Right lobe of liver (tissue), 6 donors: ENCODE data around the gene MKI67. TPM values are rescaled to one million over a fixed set of nuclear protein-coding genes. Genes with fewer than 3 reads are reported as not detected.

Experiments used
- ATAC-seq, 4 donors: fragments of 200-7000 bp; cut with Tn5 transposase; one replicate each; pipeline ENCODE4 v1.9.1; 2020; ENCODE audit warnings: mild to moderate bottlenecking in 4 of 4, moderate library complexity in 4 of 4
- DNase-seq, 3 donors: peaks; one replicate each; pipeline ENCODE4 v3.0.0-alpha.2; 2020
- H3K27ac ChIP-seq, 3 donors: fragments of 200-600 bp; one replicate each; pipeline ENCODE4 v1.8.0; 2022
- H3K27me3 ChIP-seq, 2 donors: fragments of 200-600 bp; one replicate each; pipeline ENCODE4 v1.8.0; 2022
- H3K36me3 ChIP-seq, 4 donors: fragments of 200-600 bp; sonication (generic) in 1 of 4; one replicate each; pipeline versions ENCODE4 v1.5.1 to v1.8.0; 2017 to 2022; ENCODE audit warnings: control low read depth in 1 of 4
- H3K4me1 ChIP-seq, 4 donors: fragments of 200-600 bp; sonication (generic) in 1 of 4; one replicate each; pipeline versions ENCODE4 v1.5.1 to v1.8.0; 2017 to 2022; ENCODE audit warnings: control low read depth in 1 of 4
- H3K4me3 ChIP-seq, 3 donors: fragments of 200-600 bp; one replicate each; pipeline ENCODE4 v1.8.0; 2022
- H3K9me3 ChIP-seq, 4 donors: fragments of 200-600 bp; sonication (generic) in 1 of 4; one replicate each; pipeline versions ENCODE4 v1.5.1 to v1.8.0; 2017 to 2022; ENCODE audit warnings: control low read depth in 1 of 4
- POLR2A ChIP-seq: fragments of 450-650 bp; IDR thresholded peaks from one replicate; pipeline ENCODE4 v1.6.1; 2017; ENCODE audit warnings: antibody characterized with exemption, mild to moderate bottlenecking
- WGBS: methylation state at CpG from one replicate; pipeline ENCODE4 v1.1.6; 2018; ENCODE audit warnings: low coverage, low lambda C conversion rate; ENCODE audit not compliant: insufficient coverage; ENCODE audit errors: missing lambda C conversion rate; 5-methylcytosine and 5-hydroxymethylcytosine counted together
- intact Hi-C, 2 donors: fragments of 100-400 bp; cut with DNase I; formaldehyde crosslinking; loops; one replicate each; pipeline versions ENCODE4 v1.11.2 to v1.14.1; 2022
- total RNA-seq, 6 experiments: library from RNA; depleted of rRNA in 2 of 6; stranded (reverse); fragments of >200 nt in 2 of 6; fragmentation: NEBNext Ultra II Directional in 3 of 6; extraction: Animal tissue kit (Norgen Biotek cat#: 25700) in 3 of 6; gene quantifications; one replicate each; pipeline versions ENCODE4 v1.1.0 to v1.2.4, GENCODE V29; 2016 to 2023
- TF ChIP-seq, protein P1 (sequence below), 4 donors: fragments of 200-600 bp in 3 of 4; fragments of 450-650 bp in 1 of 4; IDR thresholded peaks; one replicate each; pipeline versions ENCODE4 v1.5.1 to v1.8.0; 2016 to 2022; ENCODE audit warnings: antibody characterized with exemption in 4 of 4, mild to moderate bottlenecking in 2 of 4
- donor health status: DM: no; HTN: yes; CAD: no.
- donor health status: DM: no; HTN: no; CAD: no.
- donor health status: DM: no; HTN: no; CAD: no.
- donor health status: DM: no; HTN: yes; CAD: no.
- donor health status: DM: no; HTN: yes; CAD: no.

MKI67 gene
- total RNA-seq, 6 experiments from 2014 or later: 0.42 to 4.6 (median 1.9) TPM

DNA sequence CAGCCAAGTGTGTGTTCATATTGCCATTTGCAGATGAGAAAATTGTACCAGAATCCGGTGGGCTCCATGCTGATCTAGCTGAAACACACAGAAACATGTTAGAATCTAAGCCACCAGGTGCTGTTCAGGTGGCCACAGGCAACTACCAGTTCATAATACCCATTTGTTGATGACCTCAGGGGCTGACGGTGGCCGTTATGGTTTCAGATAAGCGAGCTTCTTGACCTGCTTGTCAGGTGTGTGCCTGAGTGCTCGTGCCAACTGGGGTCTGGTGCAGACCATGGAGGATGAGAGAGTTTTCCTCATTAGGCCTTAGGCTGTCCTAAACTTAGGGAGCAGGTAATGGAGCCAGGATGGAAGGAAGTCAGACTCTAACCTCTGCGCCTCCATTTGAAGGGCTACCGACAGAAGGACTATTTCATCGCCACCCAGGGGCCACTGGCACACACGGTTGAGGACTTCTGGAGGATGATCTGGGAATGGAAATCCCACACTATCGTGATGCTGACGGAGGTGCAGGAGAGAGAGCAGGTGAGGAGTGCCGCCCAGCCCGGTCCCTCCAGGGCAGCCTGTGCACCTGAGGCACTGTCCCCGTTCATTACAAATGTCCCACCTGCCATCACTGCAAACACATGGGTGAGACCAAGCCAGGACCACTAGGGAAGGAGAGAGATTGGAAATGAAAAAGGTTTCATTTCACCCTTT lies 53.1 kb downstream of the MKI67 start:
- H3K4me3 ChIP-seq: no peak overlapping the region
- no peaks in the 10 kb centered on the region for H3K27me3 ChIP-seq
- no peaks in the 10 kb centered on the region for H3K36me3 ChIP-seq
- ATAC-seq (no peak), DNase-seq (peak in 1 of 3 donors; percentile 38)
- H3K9me3 ChIP-seq: no peaks in the 10 kb centered on the region
- H3K27ac ChIP-seq: no peak overlapping the region
- H3K4me1 ChIP-seq: no peaks in the 10 kb centered on the region
- intact Hi-C loops: loop anchor here in 1 of 2 donors (10.0 kb wide), 2 partner anchors 72 to 168 kb away; partner anchors contain the start of gene PTPRE
- 65% methylated on average over 3 of the region's 14 CpGs for WGBS
- TF ChIP-seq, protein P1, sequence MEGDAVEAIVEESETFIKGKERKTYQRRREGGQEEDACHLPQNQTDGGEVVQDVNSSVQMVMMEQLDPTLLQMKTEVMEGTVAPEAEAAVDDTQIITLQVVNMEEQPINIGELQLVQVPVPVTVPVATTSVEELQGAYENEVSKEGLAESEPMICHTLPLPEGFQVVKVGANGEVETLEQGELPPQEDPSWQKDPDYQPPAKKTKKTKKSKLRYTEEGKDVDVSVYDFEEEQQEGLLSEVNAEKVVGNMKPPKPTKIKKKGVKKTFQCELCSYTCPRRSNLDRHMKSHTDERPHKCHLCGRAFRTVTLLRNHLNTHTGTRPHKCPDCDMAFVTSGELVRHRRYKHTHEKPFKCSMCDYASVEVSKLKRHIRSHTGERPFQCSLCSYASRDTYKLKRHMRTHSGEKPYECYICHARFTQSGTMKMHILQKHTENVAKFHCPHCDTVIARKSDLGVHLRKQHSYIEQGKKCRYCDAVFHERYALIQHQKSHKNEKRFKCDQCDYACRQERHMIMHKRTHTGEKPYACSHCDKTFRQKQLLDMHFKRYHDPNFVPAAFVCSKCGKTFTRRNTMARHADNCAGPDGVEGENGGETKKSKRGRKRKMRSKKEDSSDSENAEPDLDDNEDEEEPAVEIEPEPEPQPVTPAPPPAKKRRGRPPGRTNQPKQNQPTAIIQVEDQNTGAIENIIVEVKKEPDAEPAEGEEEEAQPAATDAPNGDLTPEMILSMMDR (IDR thresholded peaks at IDR 0.05): no peak
- TF ChIP-seq POLR2A: no peak

DNA sequence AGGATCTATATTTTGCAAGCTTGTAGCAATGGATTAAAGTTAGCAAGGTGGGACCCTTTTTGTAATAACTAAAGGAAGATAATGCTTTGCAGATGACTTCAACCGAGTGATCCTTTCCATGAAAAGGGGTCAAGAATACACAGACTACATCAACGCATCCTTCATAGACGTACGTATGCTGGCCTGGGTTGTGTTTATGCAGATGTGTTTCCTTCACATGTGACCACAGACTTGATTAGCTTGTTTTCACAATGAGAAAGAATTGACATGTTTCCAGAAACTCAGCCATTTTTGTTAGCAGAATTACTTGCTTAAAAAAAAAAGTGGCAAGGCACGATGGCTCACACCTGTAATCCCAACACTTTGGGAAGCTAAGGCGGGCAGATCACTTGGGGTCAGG lies 54.2 kb downstream of the MKI67 start:
- WGBS: 65% methylated on average over 6 of the region's 6 CpGs
- TF ChIP-seq, protein P1 (IDR thresholded peaks at IDR 0.05): no peak
- TF ChIP-seq POLR2A: no peak
- intact Hi-C loops: loop anchor here in 1 of 2 donors (10.0 kb wide), 2 partner anchors 73 to 167 kb away; partner anchors contain the start of gene PTPRE

DNA sequence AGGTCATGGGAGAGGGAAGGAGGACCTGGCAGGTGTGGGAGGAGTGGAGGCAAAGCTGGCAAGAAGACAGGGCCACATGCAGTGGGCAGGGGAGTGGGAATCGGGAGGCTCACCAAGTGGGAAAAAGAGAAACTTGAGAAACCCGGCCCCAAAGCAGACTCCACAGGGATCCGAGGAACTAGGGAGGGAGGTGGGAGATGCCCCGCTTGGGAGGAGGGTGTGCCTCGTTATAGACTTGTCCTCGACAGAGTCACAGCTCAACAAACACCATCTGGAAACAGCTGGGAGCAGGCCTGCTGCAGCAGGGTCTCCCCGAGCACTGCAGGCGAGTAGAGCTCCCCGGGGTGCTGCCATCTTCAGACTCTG lies 54.8 kb downstream of the MKI67 start:
- WGBS: 52% methylated on average over 4 of the region's 9 CpGs
- intact Hi-C loops: loop anchor here in 1 of 2 donors (10.0 kb wide), 2 partner anchors 73 to 167 kb away; partner anchors contain the start of gene PTPRE
- no peak for TF ChIP-seq POLR2A
- TF ChIP-seq, protein P1 (IDR thresholded peaks at IDR 0.05): no peak

More for the DNA sequence above, 54.2 kb downstream of the MKI67 start:
- DNase-seq: no peak
- H3K27me3 ChIP-seq: no peaks in the 10 kb centered on the region
- H3K4me3 ChIP-seq: no peak overlapping the region
- ATAC-seq: no peak
- no peak overlapping the region for H3K27ac ChIP-seq
- H3K36me3 ChIP-seq: peaks cover 0 to 2% (median 0%) of the 10 kb centered on the region in 4 donors
- no peaks in the 10 kb centered on the region for H3K9me3 ChIP-seq
- H3K4me1 ChIP-seq: no peaks in the 10 kb centered on the region

DNA sequence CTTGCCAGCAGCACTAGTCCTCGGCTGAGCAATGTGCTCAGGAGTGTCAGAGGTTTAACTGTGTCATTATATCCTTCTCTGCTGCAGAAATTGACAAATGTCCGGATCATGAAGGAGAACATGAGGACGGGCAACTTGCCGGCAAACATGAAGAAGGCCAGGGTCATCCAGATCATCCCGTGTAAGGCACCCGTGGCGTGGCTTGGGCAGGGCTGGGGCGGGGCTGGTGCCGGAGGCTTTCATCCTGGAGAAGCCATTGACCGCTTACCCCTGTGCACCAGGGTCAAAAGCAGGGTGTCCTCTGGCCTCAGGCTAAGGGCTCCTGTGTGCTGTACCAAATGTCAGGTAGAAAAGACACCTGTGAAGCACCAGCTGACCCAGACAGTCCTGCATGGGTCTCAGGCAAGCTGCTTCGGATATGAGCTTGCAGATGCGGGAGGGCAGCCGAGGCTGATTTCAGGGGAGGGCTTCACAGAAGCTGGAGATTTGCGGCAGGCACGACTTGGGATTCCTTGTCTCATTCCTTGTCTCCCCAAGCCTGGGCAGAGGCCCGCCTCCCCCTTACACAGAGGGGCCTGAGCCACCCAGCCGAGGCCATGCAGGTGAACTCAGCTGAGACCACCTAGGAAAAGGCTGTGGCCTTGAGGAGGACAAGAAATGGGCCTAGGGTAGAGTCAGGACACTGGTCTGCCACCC lies 55.4 kb downstream of the MKI67 start:
- no peaks in the 10 kb centered on the region for H3K9me3 ChIP-seq
- no peak overlapping the region for H3K27ac ChIP-seq
- DNase-seq: peak in 1 of 3 donors; percentile 36
- no peaks in the 10 kb centered on the region for H3K4me1 ChIP-seq
- peaks cover 0 to 2% (median 0%) of the 10 kb centered on the region in 4 donors for H3K36me3 ChIP-seq
- 84% methylated on average over 7 of the region's 17 CpGs for WGBS
- no peak for ATAC-seq
- no peaks in the 10 kb centered on the region for H3K27me3 ChIP-seq
- no peak for TF ChIP-seq POLR2A
- TF ChIP-seq, protein P1 (IDR thresholded peaks at IDR 0.05): no peak
- no peak overlapping the region for H3K4me3 ChIP-seq
- intact Hi-C loops: loop anchor here in 1 of 2 donors (10.0 kb wide), 2 partner anchors 74 to 166 kb away; partner anchors contain the start of gene PTPRE

More for the DNA sequence above, 54.8 kb downstream of the MKI67 start:
- H3K36me3 ChIP-seq: peaks cover 0 to 2% (median 0%) of the 10 kb centered on the region in 4 donors
- H3K27me3 ChIP-seq: no peaks in the 10 kb centered on the region
- ATAC-seq (no peak), DNase-seq (no peak)
- H3K4me3 ChIP-seq: no peak overlapping the region
- H3K4me1 ChIP-seq: no peaks in the 10 kb centered on the region
- H3K27ac ChIP-seq: no peak overlapping the region
- H3K9me3 ChIP-seq: no peaks in the 10 kb centered on the region
